CMK (cell line): Measurements from ENCODE around the gene SOSTDC1.
"Not testable (repeated sequence)": the region's sequence is repeated elsewhere in the genome, so short reads cannot be mapped to it uniquely, and the experiment has no call there.

Experiments used
- DNase-seq: peaks from one replicate; pipeline ENCODE4 v3.0.0-alpha.2; 2010; ENCODE audit warnings: low read depth

Gene SOSTDC1

GRCh38 chr7:16465469-16466361, at the start of gene SOSTDC1:
TSS of gene SOSTDC1 (minus strand) at chr7:16465738. CDS start at chr7:16465668, 70 bp downstream.
- DNase-seq = peak; percentile 18

- DNase-seq = no peak
Measured at GRCh38 chr7:16514729-16515128, 49.2 kb upstream of the SOSTDC1 start.

DNA sequence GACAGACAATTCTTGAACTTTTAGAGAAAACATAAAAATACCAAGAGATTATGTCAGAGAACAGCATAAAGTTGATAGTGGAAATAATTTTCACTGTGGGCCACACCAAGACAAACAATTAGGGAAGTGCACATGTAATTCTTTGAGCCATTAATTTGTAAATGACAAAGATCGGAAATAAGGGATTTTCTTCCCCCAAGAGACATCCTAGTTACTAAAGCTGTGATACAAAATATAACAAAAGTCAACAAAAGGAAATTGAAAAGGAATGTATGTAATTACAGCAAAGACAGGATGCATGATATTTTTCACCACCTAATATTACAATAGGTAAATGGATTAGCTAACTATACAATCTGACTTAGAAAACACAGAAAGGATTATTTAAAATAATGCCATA, 48.7 kb upstream of the SOSTDC1 start:
- DNase-seq = no peak

GRCh38 chr7:16512097-16512496, 46.6 kb upstream of the SOSTDC1 start:
- no peak for DNase-seq

GRCh38 chr7:16511314-16511713, 45.8 kb upstream of the SOSTDC1 start:
- no peak for DNase-seq

- peak; percentile 32 for DNase-seq
Measured at GRCh38 chr7:16509829-16510228, 44.3 kb upstream of the SOSTDC1 start.

DNA sequence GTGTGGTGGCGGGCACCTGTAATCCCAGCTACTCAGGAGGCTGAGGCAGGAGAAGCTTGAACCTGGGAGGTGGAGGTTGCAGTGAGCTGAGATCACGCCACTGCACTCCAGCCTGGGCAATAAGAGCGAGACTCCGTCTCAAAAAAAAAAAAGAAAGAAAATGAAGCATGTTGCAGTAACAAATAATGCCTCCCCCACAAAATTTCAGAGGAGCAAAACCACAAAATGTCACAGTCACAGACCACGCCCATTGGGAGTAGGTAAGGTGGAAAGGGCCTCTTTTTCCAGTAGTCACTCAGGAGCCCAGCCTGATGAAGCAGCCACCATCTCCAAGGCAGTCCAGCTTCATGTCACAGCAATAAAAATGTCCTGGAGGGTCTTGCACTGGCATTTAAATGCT, 40.9 kb upstream of the SOSTDC1 start:
- DNase-seq = not testable (repeated sequence)

- DNase-seq = no peak
Measured at GRCh38 chr7:16504019-16504418, 38.5 kb upstream of the SOSTDC1 start.

DNA sequence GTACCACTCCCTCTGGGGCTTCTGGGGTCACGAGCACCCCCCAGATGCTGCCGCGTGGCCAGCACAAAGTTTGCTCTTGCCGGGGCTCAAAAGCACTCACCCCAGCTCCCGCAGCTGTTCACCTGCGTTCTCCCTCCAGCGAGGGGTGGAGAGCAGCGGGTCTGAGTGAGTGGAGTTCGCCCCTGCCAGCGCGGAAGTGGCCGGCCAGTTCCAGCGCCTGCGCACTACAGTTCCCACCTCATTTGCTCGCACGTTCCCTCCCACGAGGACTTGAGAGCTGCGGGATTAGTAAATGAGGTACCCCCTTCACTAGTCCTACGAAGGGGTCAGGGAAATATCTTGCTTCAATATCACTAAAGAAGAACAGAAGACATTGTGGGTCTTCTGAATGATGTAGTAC, 36.8 kb upstream of the SOSTDC1 start:
- DNase-seq = no peak

- no peak for DNase-seq
Measured at GRCh38 chr7:16498122-16498521, 32.6 kb upstream of the SOSTDC1 start.

DNA sequence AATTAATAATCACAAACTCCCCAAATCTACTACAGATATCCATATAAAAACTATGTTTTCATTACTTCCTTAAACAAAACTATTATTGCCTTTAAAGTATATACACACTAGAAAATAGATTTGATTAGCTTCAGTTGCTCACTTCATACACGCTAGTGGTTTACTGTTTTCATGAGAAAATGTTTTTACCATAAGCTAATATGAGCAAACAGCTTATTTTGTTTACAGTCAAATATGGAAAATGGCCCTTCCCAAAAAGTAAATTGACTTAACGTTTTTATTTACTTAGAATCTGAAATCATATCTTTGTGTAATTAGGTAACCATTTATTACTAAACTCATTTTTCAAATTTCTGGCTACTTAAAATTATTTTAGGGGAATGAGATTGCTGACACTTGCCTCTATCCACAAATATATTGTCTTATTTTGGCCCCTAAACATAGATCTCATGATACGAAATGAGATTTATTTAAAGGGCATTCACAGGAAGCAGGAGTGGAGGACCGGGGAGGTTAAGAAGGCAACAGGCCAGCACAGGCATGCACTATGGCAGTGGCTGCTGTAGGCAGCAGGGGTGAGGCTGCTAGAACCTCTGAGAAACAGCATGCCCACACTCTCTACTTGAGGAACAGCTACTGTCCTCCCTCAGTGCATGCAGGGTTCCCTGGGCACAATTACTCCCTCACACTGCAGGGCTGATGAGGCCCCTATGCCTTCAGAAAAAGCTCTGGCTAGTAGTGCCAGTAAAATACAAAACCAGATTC, 29.6 kb upstream of the SOSTDC1 start:
- no peak for DNase-seq

- no peak for DNase-seq
Measured at GRCh38 chr7:16494551-16494950, 29.0 kb upstream of the SOSTDC1 start.

- DNase-seq = no peak
Measured at GRCh38 chr7:16493266-16493665, 27.7 kb upstream of the SOSTDC1 start.

DNA sequence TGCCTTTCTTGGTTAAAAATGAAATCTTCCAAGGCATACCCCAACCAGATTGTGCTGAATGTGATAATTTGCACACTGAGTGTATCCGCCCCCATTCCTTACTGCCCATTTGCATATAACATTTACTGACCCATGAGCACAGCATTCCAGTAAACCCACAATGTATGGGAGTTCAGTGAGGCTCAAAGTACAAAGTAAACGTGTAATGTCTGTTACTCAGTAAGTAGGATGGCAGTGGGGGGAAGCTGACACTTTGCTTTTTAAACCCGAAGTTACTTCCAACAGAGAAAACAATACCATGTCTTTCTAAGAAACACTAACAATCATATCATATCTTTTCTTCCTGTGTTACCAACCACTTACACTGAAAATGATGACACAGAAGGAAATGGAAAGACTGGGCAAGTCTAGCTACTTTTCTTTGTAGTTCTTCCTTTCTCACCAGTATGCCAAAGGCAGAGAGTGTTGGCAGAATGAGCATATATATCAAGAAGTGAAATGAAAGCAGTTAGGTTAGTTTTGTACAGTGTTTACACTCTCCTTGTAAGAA, 27.1 kb upstream of the SOSTDC1 start:
- DNase-seq = no peak

- no peak for DNase-seq
Measured at GRCh38 chr7:16491148-16491547, 25.6 kb upstream of the SOSTDC1 start.

GRCh38 chr7:16484453-16485158, 19.1 kb upstream of the SOSTDC1 start:
- DNase-seq = no peak

DNA sequence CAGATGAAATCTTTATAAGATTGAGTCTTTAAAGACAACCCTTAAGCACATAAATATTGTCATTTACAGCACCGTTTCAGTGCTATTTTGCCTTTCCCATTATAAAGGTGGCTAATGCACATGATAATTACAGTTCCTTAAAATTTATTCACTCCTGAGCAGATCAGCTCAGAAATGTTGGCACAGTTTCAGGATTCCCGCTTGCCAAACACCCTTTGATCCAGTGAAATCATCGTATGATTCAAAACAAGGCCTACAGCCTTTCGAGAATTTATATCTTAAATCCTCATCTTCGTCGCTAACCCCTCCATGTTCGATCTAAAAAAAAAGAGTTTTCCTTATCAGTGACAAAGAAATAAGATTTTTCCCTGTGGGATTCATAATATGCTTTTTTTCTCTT, 14.1 kb upstream of the SOSTDC1 start:
- no peak for DNase-seq

- DNase-seq = no peak
Measured at GRCh38 chr7:16479161-16479560, 13.6 kb upstream of the SOSTDC1 start.

- no peak for DNase-seq
Measured at GRCh38 chr7:16471933-16472332, 6.4 kb upstream of the SOSTDC1 start.

DNA sequence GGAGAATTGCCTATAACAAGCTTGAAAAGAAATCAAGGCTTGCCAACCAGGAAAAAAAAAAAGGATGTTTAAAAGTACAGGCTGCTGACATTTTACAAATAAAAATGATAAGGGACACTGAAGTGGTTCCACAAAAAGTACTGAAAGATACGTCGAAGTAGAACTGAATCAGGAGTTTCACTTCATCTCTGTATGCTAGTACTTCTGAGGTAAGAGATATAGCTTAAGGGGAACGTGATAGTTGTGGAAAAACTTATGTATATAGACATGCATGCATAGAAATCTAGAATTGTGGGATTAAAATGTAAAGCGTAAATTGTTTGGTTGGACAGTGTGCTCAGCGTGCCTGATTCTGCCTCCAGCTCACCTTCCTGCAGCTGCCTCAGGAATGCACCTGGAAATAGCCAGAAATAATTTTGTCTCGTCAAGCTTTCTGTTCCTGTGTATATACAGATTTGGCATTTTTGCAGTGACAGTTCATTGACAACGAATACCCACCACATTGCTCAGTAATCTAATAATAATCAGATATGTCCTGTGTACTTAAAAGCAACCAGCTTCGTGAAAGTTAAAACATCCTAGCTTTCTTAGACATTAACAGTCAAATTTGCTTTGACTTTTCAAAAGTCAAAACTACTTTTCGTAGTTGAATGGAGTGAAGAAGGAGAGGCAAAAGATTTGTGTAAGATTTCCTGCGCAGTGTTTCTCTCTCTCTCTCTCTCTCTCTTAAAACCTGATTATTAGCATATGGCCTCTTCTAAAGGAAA, 1.4 kb downstream of the SOSTDC1 start:
- DNase-seq = no peak

DNA sequence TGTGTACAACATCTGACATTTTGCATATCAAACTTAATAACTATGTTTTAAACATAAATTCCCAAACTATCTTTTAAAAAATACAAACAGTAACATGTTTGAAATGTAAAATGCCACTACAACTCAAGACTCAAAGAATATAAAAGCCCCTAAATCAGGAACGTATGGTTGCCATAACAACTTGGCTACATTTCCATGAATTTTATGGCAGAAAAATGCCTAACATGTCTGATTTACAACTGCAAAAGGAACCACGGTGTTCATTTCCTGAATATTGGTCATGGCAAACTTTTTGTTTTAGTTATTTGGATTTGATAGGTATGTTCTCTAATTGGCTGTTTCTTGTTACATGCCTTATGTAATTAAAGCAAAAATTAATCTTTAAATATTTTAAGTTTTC, 2.0 kb downstream of the SOSTDC1 start:
- DNase-seq = no peak
